Uterus (tissue), 4 donors: ENCODE results near the gene KDM8. TPM values are rescaled to one million over a fixed set of nuclear protein-coding genes. Genes with fewer than 3 reads are reported as not detected.

Experiments
- DNase-seq, 2 donors: peaks; one replicate each; pipeline ENCODE4 v3.0.0-alpha.2; 2019 to 2020
- H3K27ac ChIP-seq, 2 donors: fragments of 200-600 bp; sonication (generic); 1 replicate in 1 of 2; 2 replicates in 1 of 2; pipeline ENCODE4 v1.5.1; 2016 to 2018
- H3K27me3 ChIP-seq, 2 donors: fragments of 200-600 bp; sonication (generic); one replicate each; pipeline ENCODE4 v1.5.1; 2018 to 2019; ENCODE audit warnings: control low read depth in 1 of 2
- H3K36me3 ChIP-seq, 2 donors: fragments of 200-600 bp; sonication (generic); one replicate each; pipeline ENCODE4 v1.5.1; 2019; ENCODE audit warnings: control low read depth in 1 of 2
- H3K4me1 ChIP-seq, 2 donors: fragments of 200-600 bp; sonication (generic); one replicate each; pipeline ENCODE4 v1.5.1; 2018 to 2019; ENCODE audit warnings: control low read depth in 1 of 2
- H3K4me3 ChIP-seq, 2 donors: fragments of 200-600 bp; sonication (generic); 1 replicate in 1 of 2; 2 replicates in 1 of 2; pipeline ENCODE4 v1.5.1; 2018 to 2019; ENCODE audit warnings: mild to moderate bottlenecking in 1 of 2
- H3K9me3 ChIP-seq, 2 donors: fragments of 200-600 bp; sonication (generic); one replicate each; pipeline ENCODE4 v1.5.1; 2019; ENCODE audit warnings: control low read depth in 1 of 2
- CTCF ChIP-seq, 4 experiments: fragments of 200-600 bp in 2 of 4; fragments of 450-650 bp in 2 of 4; sonication (generic) in 2 of 4; IDR thresholded peaks; one replicate each; pipeline ENCODE4 v1.5.1; 2016 to 2019; ENCODE audit warnings: antibody characterized with exemption in 4 of 4, mild to moderate bottlenecking in 2 of 4, moderate library complexity in 1 of 4
- POLR2A ChIP-seq, 2 donors: fragments of 450-650 bp; IDR thresholded peaks; one replicate each; pipeline ENCODE4 v1.6.1; 2016; ENCODE audit warnings: antibody characterized with exemption in 2 of 2, mild to moderate bottlenecking in 1 of 2, moderate library complexity in 1 of 2
- intact Hi-C: fragments of 100-400 bp; cut with DNase I; formaldehyde crosslinking; loops from one replicate; pipeline ENCODE4 v1.15.1; 2023; ENCODE audit warnings: low total_unique reads
- total RNA-seq, 4 donors: library from RNA; depleted of rRNA in 3 of 4; stranded (reverse); fragments of >200 nt in 3 of 4; gene quantifications; one replicate each; pipeline versions ENCODE4 v1.1.0 to v1.2.4, GENCODE V29; 2014 to 2023
- donor health status: DM: yes; HTN: yes; CAD: no.

The KDM8 gene
- total RNA-seq, 4 donors from 2014 or later: 4.1 to 31.0 (median 11.5) TPM; not detected in 1

GRCh38 chr16:27253526-27253930 lies 50.2 kb downstream of the KDM8 start:
- DNase-seq: no peak
- Histone ChIP-seq H3K4me3 (no peak overlapping the region), H3K27me3 (no peaks in the 10 kb centered on the region), H3K36me3 (no peaks in the 10 kb centered on the region), H3K27ac (peak overlapping the region; percentile 16 to 59), H3K4me1 (no peaks in the 10 kb centered on the region), H3K9me3 (no peaks in the 10 kb centered on the region)
- intact Hi-C loops: no loop called here
- TF ChIP-seq POLR2A (IDR thresholded peaks at IDR 0.05) (no peak), CTCF (IDR thresholded peaks at IDR 0.05) (no peak)

GRCh38 chr16:27254262-27254811 lies 51.0 kb downstream of the KDM8 start:
- Histone ChIP-seq H3K4me1 (no peaks in the 10 kb centered on the region), H3K27me3 (no peaks in the 10 kb centered on the region), H3K36me3 (no peaks in the 10 kb centered on the region), H3K9me3 (no peaks in the 10 kb centered on the region), H3K27ac (peak overlapping the region; percentile 34 to 59), H3K4me3 (no peak overlapping the region)
- intact Hi-C loops: no loop called here
- no peak for TF ChIP-seq CTCF (IDR thresholded peaks at IDR 0.05)
- no peak for TF ChIP-seq POLR2A (IDR thresholded peaks at IDR 0.05)
- no peak for DNase-seq

DNA sequence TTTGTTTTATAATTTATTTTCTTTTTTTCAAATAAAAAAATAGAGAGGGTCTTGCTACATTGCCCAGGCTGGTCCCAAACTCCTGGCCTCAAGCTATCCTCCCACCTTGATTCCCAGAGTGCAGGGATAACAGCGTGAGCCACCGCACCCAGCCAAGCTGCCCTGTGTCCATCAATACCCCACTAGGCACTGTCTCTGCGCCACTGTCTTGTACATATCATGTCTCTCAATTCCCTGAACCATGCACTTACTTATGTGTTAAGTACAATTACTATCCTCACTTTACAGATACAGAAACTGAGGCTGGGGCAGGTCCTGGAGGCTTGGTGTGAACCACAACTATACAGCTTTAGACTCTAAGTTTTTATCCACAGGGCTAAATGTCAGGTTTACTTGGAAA lies 53.5 kb downstream of the KDM8 start:
- Histone ChIP-seq H3K36me3 (no peaks in the 10 kb centered on the region), H3K4me1 (no peaks in the 10 kb centered on the region), H3K27ac (peak overlapping the region; percentile 51 to 82), H3K27me3 (no peaks in the 10 kb centered on the region), H3K4me3 (no peak overlapping the region), H3K9me3 (no peaks in the 10 kb centered on the region)
- TF ChIP-seq CTCF (IDR thresholded peaks at IDR 0.05) (no peak), POLR2A (IDR thresholded peaks at IDR 0.05) (no peak)
- intact Hi-C loops: no loop called here
- DNase-seq: no peak

DNA sequence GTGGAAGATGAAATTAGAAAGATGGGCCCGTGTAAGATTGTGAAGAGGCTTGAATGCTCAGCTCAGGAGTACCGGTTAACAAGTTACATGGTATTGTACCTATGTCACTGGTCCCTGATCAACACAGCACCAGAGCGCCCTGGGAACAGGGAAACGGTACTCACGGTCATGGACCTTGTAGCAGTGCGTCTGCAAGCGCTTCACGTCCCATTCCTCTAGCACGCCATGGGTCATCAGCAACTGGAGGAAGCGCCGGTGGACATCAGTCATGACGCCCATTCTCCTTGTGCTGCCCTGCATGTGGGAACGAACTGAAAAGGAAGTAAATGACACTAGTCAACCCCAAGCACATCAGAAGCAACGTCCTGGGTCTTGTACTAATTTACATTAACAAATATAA lies 53.9 kb downstream of the KDM8 start:
- Histone ChIP-seq H3K4me1 (no peaks in the 10 kb centered on the region), H3K27ac (peak overlapping the region; percentile 51 to 82), H3K27me3 (no peaks in the 10 kb centered on the region), H3K36me3 (no peaks in the 10 kb centered on the region), H3K4me3 (no peak overlapping the region), H3K9me3 (no peaks in the 10 kb centered on the region)
- DNase-seq: no peak
- intact Hi-C loops: no loop called here
- no peak for TF ChIP-seq POLR2A (IDR thresholded peaks at IDR 0.05)
- TF ChIP-seq CTCF (IDR thresholded peaks at IDR 0.05): no peak

DNA sequence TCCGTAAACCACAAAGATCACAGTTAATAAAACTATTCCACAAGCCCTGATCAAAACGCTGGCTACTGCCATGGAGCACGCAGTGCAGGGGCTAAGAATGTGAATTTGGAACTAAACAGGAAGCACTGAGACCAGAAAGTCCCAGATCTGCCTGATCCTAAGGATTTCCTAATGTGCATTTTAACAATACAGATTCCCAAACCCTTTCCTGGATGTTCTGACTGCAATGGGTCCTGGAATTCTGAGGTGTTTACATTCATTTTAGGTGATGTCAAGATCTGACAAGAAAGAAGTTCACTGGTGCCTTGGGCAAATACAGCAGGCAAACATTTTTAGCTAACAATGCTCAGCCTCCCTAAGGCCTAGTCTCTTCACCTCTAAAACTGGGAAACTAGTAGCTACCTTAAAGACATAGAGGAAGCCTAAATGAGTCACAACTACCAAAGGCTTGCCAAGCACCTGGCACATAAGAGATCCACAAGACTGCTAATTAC lies 55.0 kb downstream of the KDM8 start:
- no peaks in the 10 kb centered on the region for H3K36me3 ChIP-seq
- peak overlapping the region; percentile 51 to 82 for H3K27ac ChIP-seq
- DNase-seq: no peak
- no peaks in the 10 kb centered on the region for H3K27me3 ChIP-seq
- intact Hi-C loops: no loop called here
- no peaks in the 10 kb centered on the region for H3K4me1 ChIP-seq
- no peak overlapping the region for H3K4me3 ChIP-seq
- H3K9me3 ChIP-seq: no peaks in the 10 kb centered on the region
- TF ChIP-seq CTCF (IDR thresholded peaks at IDR 0.05) (no peak), POLR2A (IDR thresholded peaks at IDR 0.05) (no peak)
